ENCODE results near the gene TATDN3. TPM values are rescaled to one million over a fixed set of nuclear protein-coding genes. Genes with fewer than 3 reads are reported as not detected.

TATDN3 gene
- polyA plus RNA-seq, 1 experiment: 16.3 TPM

DNA sequence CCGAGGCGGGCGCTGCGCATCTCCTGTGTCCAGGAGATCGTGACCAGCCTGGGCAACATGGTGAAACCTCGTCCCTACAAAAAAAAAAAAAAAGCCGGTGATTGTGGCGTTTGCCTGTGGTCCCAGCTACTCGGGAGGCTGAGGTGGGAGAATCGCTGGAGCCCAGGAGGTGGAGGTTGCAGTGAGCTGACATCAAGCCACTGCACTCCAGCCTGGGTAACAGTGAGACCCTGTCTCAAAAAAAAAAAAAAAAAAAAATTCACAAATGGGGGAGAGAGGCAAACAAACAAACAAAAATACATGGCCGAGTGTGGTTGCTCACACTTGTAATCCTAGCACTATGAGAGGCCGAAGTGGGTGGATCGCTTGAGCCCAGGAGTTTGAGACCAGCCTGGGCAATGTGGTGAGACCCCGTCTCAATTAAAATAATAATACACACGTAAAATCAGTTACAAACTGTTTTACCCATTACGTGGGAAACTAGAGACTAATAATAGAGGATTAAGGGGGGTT lies 758 bp downstream of the TATDN3 start:
- TF ChIP-seq, protein P1, sequence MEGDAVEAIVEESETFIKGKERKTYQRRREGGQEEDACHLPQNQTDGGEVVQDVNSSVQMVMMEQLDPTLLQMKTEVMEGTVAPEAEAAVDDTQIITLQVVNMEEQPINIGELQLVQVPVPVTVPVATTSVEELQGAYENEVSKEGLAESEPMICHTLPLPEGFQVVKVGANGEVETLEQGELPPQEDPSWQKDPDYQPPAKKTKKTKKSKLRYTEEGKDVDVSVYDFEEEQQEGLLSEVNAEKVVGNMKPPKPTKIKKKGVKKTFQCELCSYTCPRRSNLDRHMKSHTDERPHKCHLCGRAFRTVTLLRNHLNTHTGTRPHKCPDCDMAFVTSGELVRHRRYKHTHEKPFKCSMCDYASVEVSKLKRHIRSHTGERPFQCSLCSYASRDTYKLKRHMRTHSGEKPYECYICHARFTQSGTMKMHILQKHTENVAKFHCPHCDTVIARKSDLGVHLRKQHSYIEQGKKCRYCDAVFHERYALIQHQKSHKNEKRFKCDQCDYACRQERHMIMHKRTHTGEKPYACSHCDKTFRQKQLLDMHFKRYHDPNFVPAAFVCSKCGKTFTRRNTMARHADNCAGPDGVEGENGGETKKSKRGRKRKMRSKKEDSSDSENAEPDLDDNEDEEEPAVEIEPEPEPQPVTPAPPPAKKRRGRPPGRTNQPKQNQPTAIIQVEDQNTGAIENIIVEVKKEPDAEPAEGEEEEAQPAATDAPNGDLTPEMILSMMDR (IDR thresholded peaks at IDR 0.05; ENCODE audit: low read depth, low read length): no peak
- H3K27ac ChIP-seq (ENCODE audit: low read depth, low read length): peak overlapping the region; percentile 84
- POLR2A ChIA-PET: interaction anchor here (0.7 to 1.4 kb wide), 2 partner anchors 43 to 222 kb away, joined by 3 to 4 read pairs; no protein-coding TSS in a partner anchor
- CTCF ChIA-PET: interaction anchor here (0.6 to 2.7 kb wide), 4 partner anchors 23 to 1851 kb away, joined by 4 to 20 read pairs (median 6); no protein-coding TSS in a partner anchor
- no peak for DNase-seq (ENCODE audit: low read depth, low spot score)
- H3K9me3 ChIP-seq (ENCODE audit: control insufficient read depth, insufficient read depth, low read length): no peaks in the 10 kb centered on the region
- H3K4me3 ChIP-seq (ENCODE audit: low read depth, low read length): peak overlapping the region; percentile 98
- no peaks in the 10 kb centered on the region for H3K27me3 ChIP-seq (ENCODE audit: control insufficient read depth, insufficient read depth, low read length)

DNA sequence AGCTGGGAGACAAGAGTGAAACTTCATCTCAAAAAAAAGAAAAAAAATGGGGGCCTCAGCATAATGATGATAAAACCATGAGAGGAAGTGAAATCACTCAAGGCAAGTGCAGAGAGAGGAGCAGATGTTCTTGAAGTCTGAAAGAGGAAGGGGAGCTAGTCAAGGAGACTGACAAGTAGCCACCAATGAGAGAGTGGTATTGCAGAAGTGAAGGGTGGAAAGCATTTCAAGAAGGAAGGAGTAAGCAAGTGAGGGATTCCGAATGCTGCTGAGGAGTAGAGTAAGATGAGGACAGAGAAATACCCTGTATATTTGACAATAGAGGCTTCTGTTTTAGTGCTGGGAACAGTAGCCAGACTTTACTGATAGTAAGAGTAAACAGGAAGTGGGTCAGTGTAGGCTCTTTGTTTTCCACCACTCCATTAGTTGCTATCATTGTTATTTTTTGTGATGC lies 2.9 kb downstream of the TATDN3 start:
- no peak overlapping the region for H3K4me3 ChIP-seq (ENCODE audit: low read depth, low read length)
- no peak for DNase-seq (ENCODE audit: low read depth, low spot score)
- ChIA-PET CTCF (interaction anchor here (0.6 to 2.0 kb wide), 5 partner anchors 12 to 200 kb away, joined by 3 to 7 read pairs (median 4); no protein-coding TSS in a partner anchor), POLR2A (interaction anchor here (0.6 kb wide), 1 partner anchor 63 kb away, joined by 3 read pairs; the partner anchor contains the start of gene FLVCR1)
- TF ChIP-seq, protein P1 (IDR thresholded peaks at IDR 0.05; ENCODE audit: low read depth, low read length): no peak
- H3K9me3 ChIP-seq (ENCODE audit: control insufficient read depth, insufficient read depth, low read length): no peaks in the 10 kb centered on the region
- no peaks in the 10 kb centered on the region for H3K27me3 ChIP-seq (ENCODE audit: control insufficient read depth, insufficient read depth, low read length)
- no peak overlapping the region for H3K27ac ChIP-seq (ENCODE audit: low read depth, low read length)

DNA sequence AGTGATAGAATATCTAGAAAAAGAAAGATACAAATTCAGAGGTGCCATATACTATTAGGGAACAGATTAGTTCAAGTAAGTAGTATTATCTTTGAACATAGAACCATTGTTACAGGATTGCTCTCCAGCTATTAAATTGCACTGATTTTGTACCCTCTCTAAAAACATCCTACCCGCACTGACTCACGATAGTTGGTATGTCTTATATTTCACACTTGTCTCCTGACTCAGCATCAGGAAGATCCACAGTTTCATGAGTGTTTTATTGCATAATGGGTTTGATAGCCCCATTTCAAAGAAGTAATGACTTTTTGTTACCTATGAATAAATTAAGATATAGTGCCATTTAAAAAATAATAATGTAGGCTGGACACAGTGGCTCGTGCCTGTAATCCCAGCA lies 6.0 kb downstream of the TATDN3 start:
- no peak overlapping the region for H3K4me3 ChIP-seq (ENCODE audit: low read depth, low read length)
- TF ChIP-seq, protein P1 (IDR thresholded peaks at IDR 0.05; ENCODE audit: low read depth, low read length): no peak
- no peaks in the 10 kb centered on the region for H3K27me3 ChIP-seq (ENCODE audit: control insufficient read depth, insufficient read depth, low read length)
- no peak for DNase-seq (ENCODE audit: low read depth, low spot score)
- ChIA-PET POLR2A (interaction anchor here (0.5 kb wide), 1 partner anchor 429 kb away, joined by 3 read pairs; no protein-coding TSS in a partner anchor), CTCF (interaction anchor here (1.4 to 1.9 kb wide), 2 partner anchors 48 to 198 kb away, joined by 5 to 10 read pairs; no protein-coding TSS in a partner anchor)
- no peaks in the 10 kb centered on the region for H3K9me3 ChIP-seq (ENCODE audit: control insufficient read depth, insufficient read depth, low read length)
- H3K27ac ChIP-seq (ENCODE audit: low read depth, low read length): no peak overlapping the region

DNA sequence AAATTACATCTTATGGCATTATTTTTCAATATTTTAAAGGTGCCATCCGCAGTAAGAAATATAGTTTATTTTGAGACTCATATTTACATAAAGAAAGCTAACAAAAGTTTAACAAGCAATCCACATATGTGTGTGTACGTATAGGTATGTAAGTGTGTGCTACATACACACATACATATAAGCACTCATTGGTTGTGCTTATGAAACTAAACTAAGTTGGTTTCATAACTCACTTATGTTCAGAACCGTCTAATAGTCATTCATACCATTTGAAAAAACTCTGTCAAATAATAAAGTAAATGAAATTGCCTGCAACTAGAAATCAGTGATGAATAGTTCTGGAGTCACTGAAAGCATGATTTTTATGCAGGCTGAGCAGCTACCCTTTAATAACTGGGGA lies 14.1 kb downstream of the TATDN3 start:
- CTCF ChIA-PET: interaction anchor here (1.2 to 1.9 kb wide), 2 partner anchors 9 to 189 kb away, joined by 5 to 11 read pairs; no protein-coding TSS in a partner anchor
- POLR2A ChIA-PET: no interaction called here
- no peak for DNase-seq (ENCODE audit: low read depth, low spot score)
- Histone ChIP-seq H3K27me3 (ENCODE audit: control insufficient read depth, insufficient read depth, low read length) (no peaks in the 10 kb centered on the region), H3K4me3 (ENCODE audit: low read depth, low read length) (no peak overlapping the region), H3K9me3 (ENCODE audit: control insufficient read depth, insufficient read depth, low read length) (no peaks in the 10 kb centered on the region), H3K27ac (ENCODE audit: low read depth, low read length) (no peak overlapping the region)
- TF ChIP-seq, protein P1 (IDR thresholded peaks at IDR 0.05; ENCODE audit: low read depth, low read length): no peak

Data from AG04450 (cell line).